ENCODE results near the gene NRXN3. TPM values are rescaled to one million over a fixed set of nuclear protein-coding genes. Genes with fewer than 3 reads are reported as not detected.

NRXN3 gene
- total RNA-seq, 1 experiment from 2014 or later, result not detected

DNA sequence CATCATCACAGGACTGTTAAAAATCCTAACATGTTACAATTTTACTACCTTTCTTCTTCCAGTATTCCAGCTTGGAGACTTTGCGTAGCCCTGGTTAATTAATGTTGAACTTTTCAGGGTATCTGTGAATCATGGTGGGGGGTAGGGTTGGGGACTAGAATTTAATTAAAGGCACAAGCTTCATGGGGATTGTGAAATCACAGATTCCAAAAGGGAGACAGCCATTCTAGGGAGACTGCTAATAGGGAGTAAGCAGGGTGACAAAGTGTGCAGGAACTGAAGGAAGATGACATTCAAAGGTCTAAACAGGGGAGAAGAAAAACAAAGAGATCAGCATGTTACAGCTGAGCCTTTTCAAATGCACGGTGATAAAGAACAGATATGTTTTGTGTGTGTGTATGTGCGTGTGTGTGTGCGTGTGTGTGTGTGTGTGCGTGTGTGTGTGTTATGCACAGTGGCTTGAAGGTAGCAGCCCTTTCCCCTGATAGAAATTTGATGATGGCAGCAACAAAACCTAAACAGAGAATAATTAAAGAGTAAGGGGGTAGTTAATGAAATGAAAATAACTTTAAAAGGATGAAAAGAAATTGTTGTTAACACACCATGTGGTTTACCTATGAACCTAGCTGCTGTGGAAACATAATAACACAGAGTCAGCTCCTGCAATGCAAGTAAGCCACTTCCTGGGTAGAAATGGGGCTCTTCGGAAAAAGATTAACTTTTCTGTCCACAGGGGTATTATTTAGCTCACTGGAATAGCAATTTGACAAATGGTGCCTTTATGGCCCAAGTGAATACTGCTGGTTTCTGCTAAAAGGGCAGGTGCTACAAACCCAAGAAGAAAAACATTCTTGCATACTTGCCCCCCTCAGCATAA lies 1459.5 kb downstream of the NRXN3 start:
- no peak overlapping the region for H3K4me3 ChIP-seq
- no peaks in the 10 kb centered on the region for H3F3A ChIP-seq (ENCODE audit: insufficient read depth, low read depth)
- no TSS peak for BruUV-seq (replicated peaks)
- H3K4me2 ChIP-seq, result no peak overlapping the region
- H3K36me3 ChIP-seq (ENCODE audit: low read depth), result no peaks in the 10 kb centered on the region
- no peaks in the 10 kb centered on the region for H3K9me2 ChIP-seq (ENCODE audit: insufficient read depth)
- H3K27me3 ChIP-seq (ENCODE audit: insufficient read depth, low read depth), result no peaks in the 10 kb centered on the region; the same call in 1 of the 2 replicates
- CTCF ChIA-PET, result no interaction called here
- H4K20me1 ChIP-seq (ENCODE audit: insufficient read depth), result no peaks in the 10 kb centered on the region
- POLR2A ChIA-PET (ENCODE audit: unreplicated experiment), result no interaction called here
- no peaks in the 10 kb centered on the region for H3K79me2 ChIP-seq (ENCODE audit: low read depth)
- DNase-seq, result no peak
- no peak for TF ChIP-seq EZH2 (IDR thresholded peaks at IDR 0.05; ENCODE audit: low read depth)
- TF ChIP-seq, protein P1, sequence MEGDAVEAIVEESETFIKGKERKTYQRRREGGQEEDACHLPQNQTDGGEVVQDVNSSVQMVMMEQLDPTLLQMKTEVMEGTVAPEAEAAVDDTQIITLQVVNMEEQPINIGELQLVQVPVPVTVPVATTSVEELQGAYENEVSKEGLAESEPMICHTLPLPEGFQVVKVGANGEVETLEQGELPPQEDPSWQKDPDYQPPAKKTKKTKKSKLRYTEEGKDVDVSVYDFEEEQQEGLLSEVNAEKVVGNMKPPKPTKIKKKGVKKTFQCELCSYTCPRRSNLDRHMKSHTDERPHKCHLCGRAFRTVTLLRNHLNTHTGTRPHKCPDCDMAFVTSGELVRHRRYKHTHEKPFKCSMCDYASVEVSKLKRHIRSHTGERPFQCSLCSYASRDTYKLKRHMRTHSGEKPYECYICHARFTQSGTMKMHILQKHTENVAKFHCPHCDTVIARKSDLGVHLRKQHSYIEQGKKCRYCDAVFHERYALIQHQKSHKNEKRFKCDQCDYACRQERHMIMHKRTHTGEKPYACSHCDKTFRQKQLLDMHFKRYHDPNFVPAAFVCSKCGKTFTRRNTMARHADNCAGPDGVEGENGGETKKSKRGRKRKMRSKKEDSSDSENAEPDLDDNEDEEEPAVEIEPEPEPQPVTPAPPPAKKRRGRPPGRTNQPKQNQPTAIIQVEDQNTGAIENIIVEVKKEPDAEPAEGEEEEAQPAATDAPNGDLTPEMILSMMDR (conservative IDR thresholded peaks at IDR 0.05), result no peak
- H3K9me3 ChIP-seq (ENCODE audit: insufficient read depth, low read depth), result no peaks in the 10 kb centered on the region
- H2AFZ ChIP-seq, result no peak overlapping the region
- H3K27ac ChIP-seq, result no peak overlapping the region
- H3K4me1 ChIP-seq (replicated peaks; ENCODE audit: insufficient read depth), result no peaks in the 10 kb centered on the region
- intact Hi-C loops (cut with micrococcal nuclease; ENCODE audit: unreplicated experiment), result no loop called here

DNA sequence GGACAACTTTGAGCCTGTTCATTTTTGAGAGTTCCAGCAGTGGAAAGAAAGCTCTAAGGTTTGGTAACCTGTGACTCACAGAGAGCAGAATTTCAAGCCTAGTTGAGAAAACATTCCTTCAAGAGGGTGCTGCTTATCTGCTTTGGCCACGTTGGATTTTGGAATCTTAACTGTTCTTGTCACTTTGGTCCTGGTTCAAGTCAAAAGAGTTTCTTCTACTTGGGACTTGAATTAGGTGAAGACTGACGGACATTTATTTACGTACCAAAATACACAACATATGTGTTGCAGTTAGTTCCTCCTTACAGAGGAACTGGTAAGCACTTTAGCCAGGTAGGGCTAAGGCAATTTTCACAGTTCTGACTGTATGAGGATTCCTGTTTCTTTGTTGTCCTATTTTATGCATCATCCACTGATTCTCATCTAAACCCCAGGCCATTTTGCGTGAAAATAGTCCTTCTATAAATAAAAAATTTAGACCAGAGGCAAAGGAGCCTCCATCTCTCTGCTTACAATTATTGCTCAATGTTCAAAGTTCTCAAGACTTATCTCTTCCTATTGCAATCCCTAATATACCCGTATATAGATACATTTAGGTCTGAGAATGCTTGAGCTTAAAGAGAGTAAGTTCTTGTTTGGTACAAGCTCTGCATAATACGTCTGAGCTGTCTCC lies 1460.3 kb downstream of the NRXN3 start:
- Histone ChIP-seq H3K79me2 (ENCODE audit: low read depth) (no peaks in the 10 kb centered on the region), H2AFZ (no peak overlapping the region), H3K9me3 (ENCODE audit: insufficient read depth, low read depth) (no peaks in the 10 kb centered on the region), H3K36me3 (ENCODE audit: low read depth) (no peaks in the 10 kb centered on the region), H3K4me1 (replicated peaks; ENCODE audit: insufficient read depth) (no peaks in the 10 kb centered on the region), H3K27ac (no peak overlapping the region), H3K27me3 (ENCODE audit: insufficient read depth, low read depth) (no peaks in the 10 kb centered on the region; the same call in 1 of the 2 replicates), H3K4me2 (no peak overlapping the region), H3K9me2 (ENCODE audit: insufficient read depth) (no peaks in the 10 kb centered on the region), H3K4me3 (no peak overlapping the region), H3F3A (ENCODE audit: insufficient read depth, low read depth) (no peaks in the 10 kb centered on the region), H4K20me1 (ENCODE audit: insufficient read depth) (no peaks in the 10 kb centered on the region)
- no TSS peak for BruUV-seq (replicated peaks)
- intact Hi-C loops (cut with micrococcal nuclease; ENCODE audit: unreplicated experiment), result no loop called here
- DNase-seq, result no peak
- CTCF ChIA-PET, result interaction anchor here (0.6 kb wide), 1 partner anchor 552 kb away, joined by 3 read pairs; no protein-coding TSS in a partner anchor
- POLR2A ChIA-PET (ENCODE audit: unreplicated experiment), result no interaction called here
- no peak for TF ChIP-seq EZH2 (IDR thresholded peaks at IDR 0.05; ENCODE audit: low read depth)
- TF ChIP-seq, protein P1 (conservative IDR thresholded peaks at IDR 0.05), result no peak

DNA sequence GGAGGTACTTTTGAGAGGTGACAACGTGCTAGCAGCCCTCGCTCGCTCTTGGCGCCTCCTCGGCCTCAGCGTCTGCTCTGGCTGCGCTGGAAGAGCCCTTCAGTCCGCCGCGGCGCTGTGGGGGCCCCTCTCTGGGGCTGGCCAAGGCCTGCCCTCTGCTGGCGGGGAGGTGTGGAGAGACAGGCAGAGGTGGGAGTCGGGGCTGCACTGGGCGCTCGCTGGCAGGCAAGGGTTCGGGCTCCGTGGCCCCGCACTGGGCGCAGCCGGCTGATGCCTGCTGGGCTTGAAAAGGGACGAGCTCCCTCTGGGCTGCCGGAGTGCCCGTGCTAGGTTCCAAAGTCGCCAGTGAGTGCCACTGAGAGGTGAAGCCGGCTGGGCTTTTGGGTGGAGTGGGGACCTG lies 1461.1 kb downstream of the NRXN3 start:
- intact Hi-C loops (cut with micrococcal nuclease; ENCODE audit: unreplicated experiment), result no loop called here
- H3K9me2 ChIP-seq (ENCODE audit: insufficient read depth), result no peaks in the 10 kb centered on the region
- H3K9me3 ChIP-seq (ENCODE audit: insufficient read depth, low read depth), result no peaks in the 10 kb centered on the region
- H2AFZ ChIP-seq, result no peak overlapping the region
- DNase-seq, result no peak
- no peak overlapping the region for H3K27ac ChIP-seq
- no peaks in the 10 kb centered on the region for H3F3A ChIP-seq (ENCODE audit: insufficient read depth, low read depth)
- no peaks in the 10 kb centered on the region for H4K20me1 ChIP-seq (ENCODE audit: insufficient read depth)
- H3K4me2 ChIP-seq, result no peak overlapping the region
- ChIA-PET CTCF (interaction anchor here (0.6 kb wide), 2 partner anchors 551 to 683 kb away, joined by 3 to 15 read pairs; no protein-coding TSS in a partner anchor), POLR2A (ENCODE audit: unreplicated experiment) (no interaction called here)
- no peaks in the 10 kb centered on the region for H3K4me1 ChIP-seq (replicated peaks; ENCODE audit: insufficient read depth)
- TF ChIP-seq, protein P1 (conservative IDR thresholded peaks at IDR 0.05), result no peak
- no peak for TF ChIP-seq EZH2 (IDR thresholded peaks at IDR 0.05; ENCODE audit: low read depth)
- no peak overlapping the region for H3K4me3 ChIP-seq
- H3K27me3 ChIP-seq (ENCODE audit: insufficient read depth, low read depth), result no peaks in the 10 kb centered on the region; the same call in 1 of the 2 replicates
- H3K79me2 ChIP-seq (ENCODE audit: low read depth), result no peaks in the 10 kb centered on the region
- H3K36me3 ChIP-seq (ENCODE audit: low read depth), result no peaks in the 10 kb centered on the region
- BruUV-seq (replicated peaks), result no TSS peak

Measured in PC-9 (cell line).